ENCODE measurements around the gene KANK4. TPM values are rescaled to one million over a fixed set of nuclear protein-coding genes. Genes with fewer than 3 reads are reported as not detected.

KANK4 gene
- total and polyA plus RNA-seq, 2 of the 4 experiments (the other 2 are of a cell fraction): not detected

- no peak overlapping the region for H2AK9ac ChIP-seq (replicated peaks; ENCODE audit: low read depth, low read length, poor library complexity)
- intact Hi-C loops (cut with micrococcal nuclease): no loop called here
- H4K20me1 ChIP-seq (ENCODE audit: insufficient read depth, low read length): no peaks in the 10 kb centered on the region
- H4K5ac ChIP-seq (ENCODE audit: low read depth, low read length): no peak overlapping the region
- TF ChIP-seq POLR2A (IDR thresholded peaks at IDR 0.05; ENCODE audit: low read depth, low read length): no peak
- no peak for TF ChIP-seq RFX5 (IDR thresholded peaks at IDR 0.05; ENCODE audit: low read depth, low read length)
- TF ChIP-seq CTCF (conservative IDR thresholded peaks at IDR 0.05; ENCODE audit: low read depth, low read length): no peak
- TF ChIP-seq MAZ (IDR thresholded peaks at IDR 0.05; ENCODE audit: borderline replicate concordance, low read depth, low read length): no peak
- TF ChIP-seq USF2 (IDR thresholded peaks at IDR 0.05; ENCODE audit: low read depth, low read length): no peak
- TF ChIP-seq RAD21 (IDR thresholded peaks at IDR 0.05; ENCODE audit: low read length): no peak
- no peak for TF ChIP-seq MXI1 (IDR thresholded peaks at IDR 0.05; ENCODE audit: borderline replicate concordance, low read depth, low read length)
- no peak for TF ChIP-seq FOS (IDR thresholded peaks at IDR 0.05; ENCODE audit: low read depth, low read length)
- no peak for TF ChIP-seq RCOR1 (IDR thresholded peaks at IDR 0.05; ENCODE audit: insufficient replicate concordance, low read length)
- TF ChIP-seq NFE2L2 (IDR thresholded peaks at IDR 0.05; ENCODE audit: low read depth, low read length): no peak
- TF ChIP-seq SMC3 (IDR thresholded peaks at IDR 0.05; ENCODE audit: low read depth, low read length): no peak
- TF ChIP-seq MAFK (IDR thresholded peaks at IDR 0.05; ENCODE audit: low read depth, low read length): no peak; the same call in 1 of the 2 replicates
- H3K9ac ChIP-seq (ENCODE audit: low read depth, low read length): no peak overlapping the region
- H2AFZ ChIP-seq (replicated peaks; ENCODE audit: low read length, poor library complexity): peak overlapping the region; percentile 17
- no peak overlapping the region for H2BK20ac ChIP-seq (ENCODE audit: low read depth, low read length)
- H4K8ac ChIP-seq (ENCODE audit: low read depth in 2 of 2, low read length in 2 of 2): no peak overlapping the region
- H2AK5ac ChIP-seq (ENCODE audit: low read depth, low read length): no peak overlapping the region
- no peaks in the 10 kb centered on the region for H3K9me3 ChIP-seq (ENCODE audit: control insufficient read depth, insufficient read depth, low read length)
- no CpG with 5 or more reads among the region's 9 CpGs for WGBS, 2 experiments (ENCODE audit: extremely low coverage in 2 of 2, insufficient read length in 1 of 2)
- ChIA-PET POLR2A (ENCODE audit: unreplicated experiment) (no interaction called here), CTCF (no interaction called here)
- no peaks in the 10 kb centered on the region for H3K36me3 ChIP-seq (ENCODE audit: control insufficient read depth, insufficient read depth, low read length)
- no peak overlapping the region for H3K4ac ChIP-seq (ENCODE audit: low read depth, low read length)
- H3K9me1 ChIP-seq (ENCODE audit: insufficient read depth, low read length): no peaks in the 10 kb centered on the region
- H3K56ac ChIP-seq (ENCODE audit: extremely low read depth, insufficient read depth, low read length): no peak overlapping the region
- in situ Hi-C loops (cut with MboI; ENCODE audit: low sequenced_read_pairs): no loop called here
- peaks cover 19% of the 10 kb centered on the region for H3K27me3 ChIP-seq (ENCODE audit: control insufficient read depth, insufficient read depth, low read length)
- no peak for ATAC-seq (ENCODE audit: low read depth)
- no peak overlapping the region for H2BK120ac ChIP-seq (ENCODE audit: low read depth, low read length)
- no peak for DNase-seq
- H2BK15ac ChIP-seq (ENCODE audit: low read depth, low read length): no peak overlapping the region
- no peak overlapping the region for H2BK5ac ChIP-seq (ENCODE audit: low read depth, low read length, poor library complexity, severe bottlenecking)
- no peak overlapping the region for H3K14ac ChIP-seq (replicated peaks; ENCODE audit: low read depth, low read length)
- no peaks in the 10 kb centered on the region for H3K4me1 ChIP-seq (ENCODE audit: control insufficient read depth, insufficient read depth, low read length)
- H3K23ac ChIP-seq (ENCODE audit: low read depth, low read length): no peak overlapping the region
- no peaks in the 10 kb centered on the region for H3K79me1 ChIP-seq (ENCODE audit: low read depth in 1 of 2, low read length in 2 of 2)
- H3K18ac ChIP-seq (ENCODE audit: low read depth, low read length): no peak overlapping the region
- no peak overlapping the region for H3K27ac ChIP-seq (ENCODE audit: insufficient read depth, low read length)
- H3K4me2 ChIP-seq (ENCODE audit: low read depth, low read length): no peak overlapping the region
- H4K91ac ChIP-seq (ENCODE audit: insufficient read depth, low read depth, low read length): no peak overlapping the region
- H3K4me3 ChIP-seq (ENCODE audit: insufficient read depth, low read depth, low read length): no peak overlapping the region
- no TSS peak for BruUV-seq (replicated peaks)
- dilution Hi-C loops (cut with HindIII; ENCODE audit: low sequenced_read_pairs, unreplicated experiment): no loop called here
Measured at GRCh38 chr1:62317021-62317768, 2.0 kb downstream of the KANK4 start.

Data from IMR-90 (cell line).